ENCODE results near the gene ZACN. TPM values are rescaled to one million over a fixed set of nuclear protein-coding genes. Genes with fewer than 3 reads are reported as not detected.
A peak's percentile ranks its signal among the peaks of the same experiment; 100 is the strongest.

Gene ZACN
- total RNA-seq, 2 donors from 2014 or later = not detected

DNA sequence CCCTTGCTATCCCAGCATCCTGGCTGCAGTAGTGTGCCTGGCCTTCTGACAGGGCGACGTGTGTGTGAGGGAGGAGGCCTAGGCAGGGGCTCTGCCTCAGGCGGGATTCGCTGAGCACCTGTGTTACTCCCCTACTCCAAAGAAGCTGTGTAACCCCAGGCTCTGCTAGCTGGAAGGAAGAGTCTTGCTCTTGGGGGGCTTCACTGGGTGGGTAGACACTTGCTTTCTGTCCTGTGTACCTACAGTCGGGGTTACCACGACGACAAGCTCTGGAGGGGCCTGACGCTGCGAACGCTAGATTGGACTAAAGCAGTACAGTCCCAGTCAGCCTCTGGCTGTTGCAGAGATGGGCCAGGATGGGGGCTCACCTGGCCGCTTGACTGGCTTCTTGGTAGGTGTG, 15.1 kb downstream of the ZACN start:
- intact Hi-C loops (cut with DNase I) = no loop called here
- Histone ChIP-seq H3K9me3 (no peaks in the 10 kb centered on the region), H3K27me3 (replicated peaks; ENCODE audit: insufficient read depth) (no peaks in the 10 kb centered on the region), H3K4me1 (replicated peaks) (no peaks in the 10 kb centered on the region), H3K36me3 (peaks cover 13 to 27% of the 10 kb centered on the region in 2 donors), H3K4me3 (no peak overlapping the region), H3K27ac (no peak overlapping the region)
- TF ChIP-seq POLR2AphosphoS5 (IDR thresholded peaks at IDR 0.05) = no peak
- no peak for TF ChIP-seq POLR2A (IDR thresholded peaks at IDR 0.05)
- TF ChIP-seq, protein P1, sequence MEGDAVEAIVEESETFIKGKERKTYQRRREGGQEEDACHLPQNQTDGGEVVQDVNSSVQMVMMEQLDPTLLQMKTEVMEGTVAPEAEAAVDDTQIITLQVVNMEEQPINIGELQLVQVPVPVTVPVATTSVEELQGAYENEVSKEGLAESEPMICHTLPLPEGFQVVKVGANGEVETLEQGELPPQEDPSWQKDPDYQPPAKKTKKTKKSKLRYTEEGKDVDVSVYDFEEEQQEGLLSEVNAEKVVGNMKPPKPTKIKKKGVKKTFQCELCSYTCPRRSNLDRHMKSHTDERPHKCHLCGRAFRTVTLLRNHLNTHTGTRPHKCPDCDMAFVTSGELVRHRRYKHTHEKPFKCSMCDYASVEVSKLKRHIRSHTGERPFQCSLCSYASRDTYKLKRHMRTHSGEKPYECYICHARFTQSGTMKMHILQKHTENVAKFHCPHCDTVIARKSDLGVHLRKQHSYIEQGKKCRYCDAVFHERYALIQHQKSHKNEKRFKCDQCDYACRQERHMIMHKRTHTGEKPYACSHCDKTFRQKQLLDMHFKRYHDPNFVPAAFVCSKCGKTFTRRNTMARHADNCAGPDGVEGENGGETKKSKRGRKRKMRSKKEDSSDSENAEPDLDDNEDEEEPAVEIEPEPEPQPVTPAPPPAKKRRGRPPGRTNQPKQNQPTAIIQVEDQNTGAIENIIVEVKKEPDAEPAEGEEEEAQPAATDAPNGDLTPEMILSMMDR (IDR thresholded peaks at IDR 0.05) = no peak
- WGBS = 92% methylated on average over 11 of the region's 11 CpGs
- no peak for DNase-seq (ENCODE audit: low spot score)

- no peak overlapping the region for H3K4me3 ChIP-seq
- TF ChIP-seq POLR2AphosphoS5 (IDR thresholded peaks at IDR 0.05) (no peak), POLR2A (IDR thresholded peaks at IDR 0.05) (no peak)
- TF ChIP-seq, protein P1 (IDR thresholded peaks at IDR 0.05) = no peak
- H3K4me1 ChIP-seq (replicated peaks) = no peaks in the 10 kb centered on the region
- no peak overlapping the region for H3K27ac ChIP-seq
- WGBS = 63% methylated on average over 13 of the region's 13 CpGs
- H3K36me3 ChIP-seq = peaks cover 17 to 33% of the 10 kb centered on the region in 2 donors
- H3K9me3 ChIP-seq = no peaks in the 10 kb centered on the region
- H3K27me3 ChIP-seq (replicated peaks; ENCODE audit: insufficient read depth) = no peaks in the 10 kb centered on the region
- intact Hi-C loops (cut with DNase I) = no loop called here
- DNase-seq (ENCODE audit: low spot score) = no peak
Measured at GRCh38 chr17:76095943-76096342, 17.0 kb downstream of the ZACN start.

DNA sequence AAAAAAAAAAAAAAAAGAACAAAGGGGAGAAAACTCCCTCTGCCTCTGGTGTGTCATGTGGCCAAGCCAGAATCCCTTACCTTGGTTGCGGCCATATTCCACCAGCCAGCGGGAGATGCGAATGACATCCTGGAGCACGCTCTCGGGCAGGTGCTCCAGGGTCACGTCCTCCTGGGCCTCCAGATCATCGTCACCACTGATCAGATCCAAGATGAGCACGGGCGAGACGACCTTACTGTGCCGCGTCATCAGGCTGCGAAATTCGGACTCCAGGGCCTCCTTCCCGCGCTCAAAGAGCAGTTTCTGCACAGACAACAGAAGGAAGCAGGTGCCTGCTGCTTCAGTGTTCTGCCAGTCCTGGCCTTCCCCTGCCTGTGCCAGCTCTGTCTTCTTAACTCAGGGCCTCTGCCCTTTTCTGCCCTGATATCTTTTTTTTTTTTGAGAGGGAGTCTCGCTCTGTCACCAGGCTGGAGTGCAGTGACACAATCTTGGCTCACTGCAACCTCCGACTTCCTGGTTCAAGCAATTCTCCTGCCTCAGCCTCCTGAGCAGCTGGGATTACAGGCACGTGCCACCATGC, 18.8 kb downstream of the ZACN start:
- TF ChIP-seq POLR2A (IDR thresholded peaks at IDR 0.05) (no peak), POLR2AphosphoS5 (IDR thresholded peaks at IDR 0.05) (no peak)
- TF ChIP-seq, protein P1 (IDR thresholded peaks at IDR 0.05) = no peak
- intact Hi-C loops (cut with DNase I) = no loop called here
- no peak overlapping the region for H3K4me3 ChIP-seq
- WGBS = 93% methylated on average over 19 of the region's 19 CpGs
- H3K27ac ChIP-seq = no peak overlapping the region
- DNase-seq (ENCODE audit: low spot score) = no peak
- H3K9me3 ChIP-seq = no peaks in the 10 kb centered on the region
- peaks cover 17 to 33% of the 10 kb centered on the region in 2 donors for H3K36me3 ChIP-seq
- H3K4me1 ChIP-seq (replicated peaks) = peaks cover 6% of the 10 kb centered on the region
- no peaks in the 10 kb centered on the region for H3K27me3 ChIP-seq (replicated peaks; ENCODE audit: insufficient read depth)

DNA sequence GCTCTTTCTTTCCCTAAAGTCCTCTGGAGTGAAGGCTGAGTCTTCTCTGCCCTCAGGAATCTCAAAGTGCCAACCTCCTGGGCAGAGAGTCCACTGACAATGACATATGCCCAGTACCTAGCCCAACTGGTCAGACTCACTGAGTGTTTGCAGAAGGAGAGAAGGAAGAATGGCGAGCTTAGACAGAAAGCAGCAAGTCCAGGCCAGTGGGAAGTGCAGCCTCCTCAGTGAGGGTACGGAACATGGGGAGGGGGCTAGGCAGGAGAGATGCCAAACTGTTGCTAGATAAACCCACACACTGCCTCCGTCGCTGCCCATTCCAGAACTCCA, 23.9 kb downstream of the ZACN start:
- H3K9me3 ChIP-seq = no peaks in the 10 kb centered on the region
- H3K36me3 ChIP-seq = peaks cover 4 to 6% of the 10 kb centered on the region in 2 donors
- no peaks in the 10 kb centered on the region for H3K27me3 ChIP-seq (replicated peaks; ENCODE audit: insufficient read depth)
- TF ChIP-seq POLR2AphosphoS5 (IDR thresholded peaks at IDR 0.05) (peak; percentile 27), POLR2A (IDR thresholded peaks at IDR 0.05) (no peak)
- 3% methylated on average over 4 of the region's 4 CpGs for WGBS
- intact Hi-C loops (cut with DNase I) = no loop called here
- peaks cover 6% of the 10 kb centered on the region for H3K4me1 ChIP-seq (replicated peaks)
- peak overlapping the region; percentile 61 to 71 for H3K4me3 ChIP-seq
- DNase-seq (ENCODE audit: low spot score) = peak; percentile 30
- peak overlapping the region; percentile 87 to 89 for H3K27ac ChIP-seq

DNA sequence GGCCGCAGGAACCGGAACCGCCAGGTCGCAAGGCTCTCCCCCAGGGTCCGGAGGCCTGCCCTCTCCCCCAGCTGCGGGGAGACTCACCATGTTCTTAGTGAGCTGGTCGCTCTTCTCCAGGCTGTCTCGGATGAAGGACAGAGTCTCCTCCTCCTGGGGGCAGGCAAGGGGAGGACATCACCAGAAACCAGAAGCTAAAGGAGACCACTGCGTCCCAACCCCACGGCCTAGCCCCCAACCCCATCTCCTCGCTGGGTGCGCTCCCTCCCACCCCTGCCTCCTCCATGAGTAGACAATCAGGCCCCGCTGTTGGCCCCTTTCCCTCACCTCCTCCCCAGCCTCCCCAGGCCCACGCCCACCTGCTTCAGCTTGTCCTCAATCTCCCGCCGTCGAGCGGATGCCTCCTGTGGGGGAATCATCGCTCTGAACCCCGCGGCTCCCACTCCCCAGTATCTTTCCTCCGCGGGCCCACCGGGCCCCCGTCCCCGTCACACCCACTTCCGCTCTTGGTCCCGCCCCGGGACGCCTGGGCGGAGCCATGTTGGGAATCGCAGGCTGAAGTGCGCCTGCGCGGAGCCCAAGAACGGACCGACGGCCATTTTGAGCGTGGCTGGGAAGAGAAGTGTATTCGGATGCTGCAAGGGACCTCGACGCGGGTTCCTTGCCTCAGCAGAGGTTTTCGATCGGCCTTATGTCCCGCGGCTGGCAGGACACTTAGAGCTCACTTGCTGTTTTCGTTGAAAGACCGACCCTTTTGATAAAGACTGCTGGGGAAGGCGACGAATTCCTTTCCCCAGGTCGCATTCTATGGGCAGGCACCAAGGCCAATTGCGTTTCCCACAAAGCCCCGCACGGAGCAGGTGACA, 24.5 kb downstream of the ZACN start, which contains the start of gene EXOC7:
TSS of gene EXOC7 (minus strand) at position 514 of the 866 bp plus-strand sequence. CDS start at position 419, 95 bp downstream.
- no peaks in the 10 kb centered on the region for H3K9me3 ChIP-seq
- H3K4me1 ChIP-seq (replicated peaks) = peaks cover 6% of the 10 kb centered on the region
- H3K4me3 ChIP-seq = peak within 1 kb of the TSS; percentile 61 to 71
- 5% methylated on average over 55 of the region's 55 CpGs for whole genome bisulfite sequencing
- peak; percentile 90 for DNase-seq (ENCODE audit: low spot score)
- intact Hi-C loops (cut with DNase I) = no loop called here
- peak within 1 kb of the TSS; percentile 87 to 89 for H3K27ac ChIP-seq
- H3K36me3 ChIP-seq = peaks cover 4 to 6% of the 10 kb centered on the region in 2 donors
- TF ChIP-seq, protein P1 (IDR thresholded peaks at IDR 0.05) = peak in 1 of 4 experiments; percentile 11
- TF ChIP-seq POLR2A (IDR thresholded peaks at IDR 0.05) (peak; percentile 74), POLR2AphosphoS5 (IDR thresholded peaks at IDR 0.05) (peak; percentile 98)
- no peaks in the 10 kb centered on the region for H3K27me3 ChIP-seq (replicated peaks; ENCODE audit: insufficient read depth)

Data from prostate gland (tissue), 2 donors.